HG02938 (cell line): Measurements from ENCODE around the gene TAF3.

ENCODE experiments used
- ATAC-seq: cut with Tn5 transposase; IDR thresholded peaks from one replicate; pipeline ENCODE4 v1.9.1; 2021; ENCODE audit warnings: mild to moderate bottlenecking, moderate library complexity; ENCODE audit not compliant: unreplicated experiment

TAF3 gene

GRCh38 chr10:8054494-8055407 is 236.4 kb downstream of the TAF3 start, which contains the start of gene GATA3:
Gene GATA3 (plus strand): TSS chr10:8054688. CDS start chr10:8055656, 968 bp downstream.
- ATAC-seq = peak; percentile 34

DNA sequence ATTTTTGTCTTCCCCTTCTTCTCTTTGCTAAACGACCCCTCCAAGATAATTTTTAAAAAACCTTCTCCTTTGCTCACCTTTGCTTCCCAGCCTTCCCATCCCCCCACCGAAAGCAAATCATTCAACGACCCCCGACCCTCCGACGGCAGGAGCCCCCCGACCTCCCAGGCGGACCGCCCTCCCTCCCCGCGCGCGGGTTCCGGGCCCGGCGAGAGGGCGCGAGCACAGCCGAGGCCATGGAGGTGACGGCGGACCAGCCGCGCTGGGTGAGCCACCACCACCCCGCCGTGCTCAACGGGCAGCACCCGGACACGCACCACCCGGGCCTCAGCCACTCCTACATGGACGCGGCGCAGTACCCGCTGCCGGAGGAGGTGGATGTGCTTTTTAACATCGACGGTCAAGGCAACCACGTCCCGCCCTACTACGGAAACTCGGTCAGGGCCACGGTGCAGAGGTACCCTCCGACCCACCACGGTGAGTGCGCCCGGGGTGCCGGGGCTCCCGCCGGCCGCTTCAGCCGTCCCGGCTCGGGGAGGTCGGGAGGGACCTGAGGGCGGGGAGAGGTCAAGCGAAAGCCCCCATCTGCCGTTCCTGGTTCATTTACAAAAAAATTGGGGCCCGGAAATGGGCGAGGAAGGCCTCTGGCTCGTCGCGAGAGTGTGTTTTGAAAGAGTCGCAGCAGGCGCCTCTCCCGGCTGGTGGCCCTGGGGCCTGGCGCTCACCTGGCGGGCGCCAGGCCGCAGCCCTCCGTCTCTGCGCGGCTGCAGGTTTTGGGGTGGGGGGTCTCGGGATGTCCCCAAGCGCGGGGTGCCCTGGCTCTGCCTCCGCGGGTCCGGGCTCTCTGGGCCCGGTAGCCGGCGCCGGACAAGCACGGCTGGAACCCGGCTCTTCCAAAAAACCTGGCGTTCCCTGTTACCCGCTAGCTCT is 237.4 kb downstream of the TAF3 start:
- no peak for ATAC-seq

- ATAC-seq = no peak
Observed at GRCh38 chr10:8056378-8056777, 238.1 kb downstream of the TAF3 start.

- ATAC-seq = peak; percentile 38
Observed at GRCh38 chr10:8056871-8057331, 238.6 kb downstream of the TAF3 start.

GRCh38 chr10:8057636-8058273 is 239.4 kb downstream of the TAF3 start:
- no peak for ATAC-seq

DNA sequence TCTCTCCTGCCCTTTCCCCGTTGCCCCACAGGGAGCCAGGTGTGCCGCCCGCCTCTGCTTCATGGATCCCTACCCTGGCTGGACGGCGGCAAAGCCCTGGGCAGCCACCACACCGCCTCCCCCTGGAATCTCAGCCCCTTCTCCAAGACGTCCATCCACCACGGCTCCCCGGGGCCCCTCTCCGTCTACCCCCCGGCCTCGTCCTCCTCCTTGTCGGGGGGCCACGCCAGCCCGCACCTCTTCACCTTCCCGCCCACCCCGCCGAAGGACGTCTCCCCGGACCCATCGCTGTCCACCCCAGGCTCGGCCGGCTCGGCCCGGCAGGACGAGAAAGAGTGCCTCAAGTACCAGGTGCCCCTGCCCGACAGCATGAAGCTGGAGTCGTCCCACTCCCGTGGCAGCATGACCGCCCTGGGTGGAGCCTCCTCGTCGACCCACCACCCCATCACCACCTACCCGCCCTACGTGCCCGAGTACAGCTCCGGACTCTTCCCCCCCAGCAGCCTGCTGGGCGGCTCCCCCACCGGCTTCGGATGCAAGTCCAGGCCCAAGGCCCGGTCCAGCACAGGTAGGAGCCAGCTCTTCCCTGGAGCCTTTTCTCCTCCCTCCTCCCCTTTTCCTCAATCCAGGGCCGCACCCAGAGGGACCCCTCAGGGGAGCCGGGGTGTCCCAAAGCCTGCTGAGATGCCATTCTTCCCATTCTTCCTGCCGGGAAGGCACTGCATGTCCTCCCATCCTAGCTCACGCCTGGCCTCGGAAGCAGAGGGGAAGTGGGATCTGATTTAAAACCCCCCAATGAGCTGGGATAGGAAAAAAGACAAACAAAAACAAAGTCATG is 240.2 kb downstream of the TAF3 start:
- ATAC-seq = no peak

DNA sequence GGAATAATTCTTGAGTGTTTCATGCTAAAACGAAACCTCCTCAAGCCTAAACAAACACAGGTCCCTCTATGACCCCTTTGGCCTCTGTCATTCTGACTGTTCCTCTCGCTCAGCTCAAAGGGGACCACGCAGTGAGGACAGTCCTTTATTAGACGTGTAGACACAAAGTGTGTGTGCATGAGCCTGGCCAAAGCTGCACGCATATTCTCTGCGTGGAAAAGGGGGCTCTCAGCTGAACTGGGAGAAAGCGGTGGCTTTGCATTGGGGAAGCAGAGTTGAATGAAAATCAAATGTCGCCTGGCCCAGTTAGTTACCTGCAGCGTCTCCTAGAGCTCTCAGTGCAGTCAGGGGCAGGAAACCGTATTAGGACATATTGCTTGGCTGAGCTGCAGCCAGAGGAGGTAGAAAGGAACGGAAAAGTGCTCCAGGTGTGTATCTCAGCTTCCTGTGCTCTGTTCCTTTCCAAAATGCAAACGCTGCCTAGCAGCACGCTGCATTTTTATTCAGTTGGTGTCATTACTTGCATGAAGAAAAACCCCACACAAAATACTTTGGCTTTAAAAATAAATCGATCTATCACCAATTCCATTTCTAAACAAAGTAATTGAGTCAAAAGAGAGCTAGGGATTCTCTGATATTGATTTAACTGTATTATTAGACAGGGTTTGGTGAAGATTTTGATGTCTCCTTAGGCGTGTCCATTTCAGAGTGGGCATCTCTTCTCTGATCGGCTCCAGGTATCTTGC is 241.1 kb downstream of the TAF3 start:
- no peak for ATAC-seq

GRCh38 chr10:8060010-8060703 is 241.9 kb downstream of the TAF3 start:
- ATAC-seq = peak; percentile 25

- ATAC-seq = no peak
Observed at GRCh38 chr10:8060704-8061121, 242.4 kb downstream of the TAF3 start.

DNA sequence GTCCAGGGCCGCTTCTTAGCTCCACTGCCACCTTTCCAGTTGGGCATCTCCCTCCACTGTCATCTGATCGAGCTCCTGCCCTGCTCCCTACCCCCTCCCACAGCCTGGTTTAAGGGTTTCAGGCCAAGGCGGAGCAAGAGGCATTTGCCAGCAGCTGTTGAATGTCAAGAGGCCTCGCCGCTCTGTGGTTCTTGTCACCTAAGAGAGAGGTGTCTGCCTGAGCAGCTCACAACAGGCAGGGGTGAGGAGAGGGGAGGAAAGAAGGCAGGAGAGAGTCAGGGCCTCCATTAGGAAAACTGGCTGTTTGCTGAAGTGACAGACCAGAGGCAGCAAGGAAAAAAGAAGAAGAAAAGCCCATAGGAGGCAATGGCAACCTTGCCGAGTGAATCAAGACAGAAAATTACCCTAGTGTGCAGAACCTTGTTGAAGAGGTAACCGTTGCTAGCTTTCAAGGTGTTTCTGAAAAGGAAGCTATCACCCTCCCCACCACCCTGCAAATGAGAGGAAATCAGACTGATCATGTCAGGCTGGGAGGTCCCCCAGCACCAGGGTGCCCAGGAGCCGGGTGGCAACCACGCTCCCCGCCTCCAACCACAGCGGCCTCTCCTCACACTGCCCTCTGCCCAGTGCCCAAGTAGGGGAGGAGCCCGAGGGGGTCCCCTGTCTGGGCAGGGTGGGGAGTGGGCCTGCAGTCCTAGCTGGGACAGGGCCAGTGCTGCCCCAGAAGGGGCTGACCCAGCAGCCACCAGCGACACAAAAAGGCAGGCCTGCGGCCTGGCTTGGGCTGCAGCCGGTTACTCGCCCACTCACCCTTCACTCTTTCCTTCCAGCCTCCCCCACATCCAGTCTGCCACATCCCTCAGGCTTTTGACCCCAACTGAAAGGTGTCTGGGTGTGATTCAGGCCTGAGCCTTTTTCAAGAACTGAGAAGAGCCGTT is 243.2 kb downstream of the TAF3 start:
- ATAC-seq = no peak

- ATAC-seq = no peak
Observed at GRCh38 chr10:8063128-8063908, 245.0 kb downstream of the TAF3 start.

DNA sequence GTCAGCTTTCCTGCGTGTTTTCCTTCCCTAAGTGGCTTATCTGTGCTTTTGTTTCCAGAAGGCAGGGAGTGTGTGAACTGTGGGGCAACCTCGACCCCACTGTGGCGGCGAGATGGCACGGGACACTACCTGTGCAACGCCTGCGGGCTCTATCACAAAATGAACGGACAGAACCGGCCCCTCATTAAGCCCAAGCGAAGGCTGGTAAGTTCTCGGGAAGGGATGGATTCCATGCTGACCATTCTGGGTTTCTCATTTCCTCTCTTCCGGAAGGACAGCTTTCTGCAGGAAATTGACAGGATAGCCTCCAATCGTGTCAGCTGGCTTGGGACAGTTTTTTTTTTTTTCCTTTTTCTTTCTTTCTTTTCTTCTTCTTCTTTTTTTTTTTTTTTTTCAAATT is 245.6 kb downstream of the TAF3 start:
- ATAC-seq = no peak

DNA sequence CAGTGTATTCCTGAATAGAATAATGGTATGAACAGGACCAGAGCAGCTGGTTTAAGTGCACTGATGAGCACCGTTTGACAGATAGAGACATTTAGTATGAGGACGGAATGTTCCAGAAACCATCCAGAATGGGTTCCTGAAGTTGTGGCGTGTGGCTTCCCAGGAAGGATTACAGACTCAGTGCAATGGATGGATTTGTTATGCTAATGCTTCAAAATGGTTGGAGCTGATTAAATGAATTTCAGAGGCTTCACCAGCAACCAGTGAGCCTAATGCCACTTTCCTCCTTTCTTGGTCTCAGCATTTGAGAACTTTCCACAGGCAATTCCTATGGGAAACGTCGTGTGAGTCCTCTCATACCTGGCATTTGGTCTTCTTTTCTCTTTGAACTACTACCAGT is 246.1 kb downstream of the TAF3 start:
- ATAC-seq = no peak

DNA sequence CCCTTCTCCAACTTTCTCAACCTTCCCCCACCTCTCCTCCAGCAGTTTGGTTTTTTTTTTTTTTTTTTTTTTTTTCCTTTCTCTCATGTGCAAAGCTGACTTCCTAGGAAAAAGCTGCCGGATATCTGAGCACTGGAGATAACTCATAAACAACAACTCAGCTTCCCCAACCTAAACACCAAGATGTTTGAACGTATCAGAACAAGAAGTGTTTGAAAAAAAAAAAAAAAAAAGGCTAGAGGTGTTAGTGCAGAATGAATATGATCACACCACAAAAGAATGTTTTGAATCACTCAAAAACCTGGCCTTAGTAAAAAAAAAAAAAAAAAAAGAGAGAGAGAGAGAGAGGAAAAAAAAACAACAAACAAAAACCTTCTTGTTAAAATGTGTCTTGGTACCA is 247.3 kb downstream of the TAF3 start:
- ATAC-seq = no peak

GRCh38 chr10:8066124-8066523 is 247.8 kb downstream of the TAF3 start:
- no peak for ATAC-seq
